Liver (tissue), 2 donors: ENCODE measurements around the gene CD109.

Source experiments
- CTCF ChIP-seq: fragments of 150-350 bp; IDR thresholded peaks from 2 replicates; pipeline ENCODE4 v1.5.1; 2017; ENCODE audit warnings: improper control_type of control experiment, low read depth, low read length; ENCODE audit not compliant: missing input control
- MAX ChIP-seq: IDR thresholded peaks from 2 replicates; pipeline ENCODE4 v1.6.1; 2016; ENCODE audit warnings: antibody characterized with exemption
- REST ChIP-seq: IDR thresholded peaks from 2 replicates; pipeline ENCODE4 v1.6.1; 2016; ENCODE audit warnings: antibody characterized with exemption, mild to moderate bottlenecking
- YY1 ChIP-seq: IDR thresholded peaks from 2 replicates; pipeline ENCODE4 v1.6.1; 2016; ENCODE audit warnings: antibody characterized with exemption, mild to moderate bottlenecking
- ZBTB33 ChIP-seq: IDR thresholded peaks from 2 replicates; pipeline ENCODE4 v1.6.1; 2016; ENCODE audit warnings: antibody characterized with exemption
- donor health status: healthy.

GRCh38 chr6:73664701-73665100 lies 31.3 kb upstream of the CD109 start:
- TF ChIP-seq ZBTB33 (no peak), CTCF (no peak), REST (no peak), YY1 (no peak), MAX (no peak)
